PC-9 (cell line): ENCODE results near the gene ASPDH. TPM values are rescaled to one million over a fixed set of nuclear protein-coding genes. Genes with fewer than 3 reads are reported as not detected.
A peak's percentile ranks its signal among the peaks of the same experiment; 100 is the strongest.

ENCODE experiments used
- BruUV-seq: library from RNA; stranded (reverse); fragments of 400-500 nt; replicated peaks from 2 replicates; lab custom pipeline; 2021; lab: Mats Ljungman, UMichigan
- CTCF ChIA-PET: fragments of 300-600 bp; sonication (Branson Sonifier 250); formaldehyde crosslinking; loops from one replicate; lab custom pipeline; 2022; ENCODE audit warnings: antibody characterized with exemption; lab: Charles Lee
- POLR2A ChIA-PET: fragments of 300-600 bp; sonication (Branson Sonifier 250); formaldehyde crosslinking; loops from one replicate; lab custom pipeline; 2022; ENCODE audit warnings: antibody characterized with exemption; ENCODE audit not compliant: unreplicated experiment; lab: Charles Lee
- DNase-seq, 2 experiments: peaks; one replicate each; pipeline versions ENCODE4 v3.0.0 to v3.0.0-alpha.2; 2015 to 2022; ENCODE audit warnings: mixed read lengths in 1 of 2
- H2AFZ ChIP-seq: fragments of 200-600 bp; sonication (generic); 2 replicates; pipeline ENCODE4 v1.8.1; 2017; ENCODE audit warnings: antibody characterized with exemption
- H3F3A ChIP-seq: fragments of 200-600 bp; sonication (generic); 2 replicates; pipeline ENCODE4 v1.8.1; 2017; ENCODE audit warnings: antibody characterized with exemption, mild to moderate bottlenecking, low read depth; ENCODE audit not compliant: insufficient read depth
- H3K27ac ChIP-seq: fragments of 200-600 bp; sonication (generic); 2 replicates; pipeline ENCODE4 v1.6.1; 2016; ENCODE audit warnings: mixed run types
- H3K27me3 ChIP-seq: fragments of 200-600 bp; sonication (generic); 2 replicates; pipeline ENCODE4 v1.6.1; 2016; ENCODE audit warnings: low read depth, mixed run types; ENCODE audit not compliant: insufficient read depth
- H3K36me3 ChIP-seq: fragments of 200-600 bp; sonication (generic); 2 replicates; pipeline ENCODE4 v1.6.1; 2016; ENCODE audit warnings: low read depth, mixed run types
- H3K4me1 ChIP-seq: fragments of 200-600 bp; sonication (generic); replicated peaks from 2 replicates; pipeline ENCODE4 v1.6.1; 2016; ENCODE audit warnings: mixed run types; ENCODE audit not compliant: insufficient read depth
- H3K4me2 ChIP-seq: fragments of 200-600 bp; sonication (generic); 2 replicates; pipeline ENCODE4 v1.6.1; 2017; ENCODE audit warnings: mixed run types
- H3K4me3 ChIP-seq: fragments of 200-600 bp; sonication (generic); 2 replicates; pipeline ENCODE4 v1.6.1; 2016; ENCODE audit warnings: mixed run types
- H3K79me2 ChIP-seq: fragments of 200-600 bp; sonication (generic); 2 replicates; pipeline ENCODE4 v1.6.1; 2017; ENCODE audit warnings: low read depth, mixed run types
- H3K9me2 ChIP-seq: fragments of 200-600 bp; sonication (generic); 2 replicates; pipeline ENCODE4 v1.8.1; 2017; ENCODE audit warnings: mild to moderate bottlenecking; ENCODE audit not compliant: insufficient read depth
- H3K9me3 ChIP-seq: fragments of 200-600 bp; sonication (generic); 2 replicates; pipeline ENCODE4 v1.8.1; 2016; ENCODE audit warnings: low read depth; ENCODE audit not compliant: insufficient read depth
- H4K20me1 ChIP-seq: fragments of 200-600 bp; sonication (generic); 2 replicates; pipeline ENCODE4 v1.8.1; 2017; ENCODE audit not compliant: insufficient read depth
- CTCF ChIP-seq: fragments of 200-600 bp; sonication (generic); conservative IDR thresholded peaks from 2 replicates; pipeline ENCODE4 v1.6.1; 2017; ENCODE audit warnings: mixed run types, antibody characterized with exemption, mild to moderate bottlenecking, moderate library complexity
- EZH2 ChIP-seq: fragments of 200-600 bp; sonication (generic); IDR thresholded peaks from 2 replicates; pipeline ENCODE4 v1.8.0; 2017; ENCODE audit warnings: antibody characterized with exemption, low read depth
- intact Hi-C: fragments of 100-400 bp; cut with micrococcal nuclease; formaldehyde crosslinking; loops from one replicate; pipeline ENCODE4 v1.10.0; 2022; ENCODE audit not compliant: unreplicated experiment
- total RNA-seq: library from RNA; stranded (reverse); gene quantifications from 2 replicates; pipeline ENCODE4 v1.2.3, GENCODE V29; 2021

Gene ASPDH
- total RNA-seq, 1 experiment from 2014 or later = not detected

- H3K27me3 ChIP-seq = peaks cover 22% of the 10 kb centered on the region
- H3F3A ChIP-seq = no peaks in the 10 kb centered on the region
- no peak overlapping the region for H3K4me3 ChIP-seq
- no TSS peak for BruUV-seq
- no peak overlapping the region for H3K4me2 ChIP-seq
- H2AFZ ChIP-seq = no peak overlapping the region
- no peak overlapping the region for H3K27ac ChIP-seq
- H3K79me2 ChIP-seq = no peaks in the 10 kb centered on the region
- H3K36me3 ChIP-seq = no peaks in the 10 kb centered on the region
- TF ChIP-seq CTCF (no peak), EZH2 (no peak)
- H4K20me1 ChIP-seq = no peaks in the 10 kb centered on the region
- no peak for DNase-seq
- intact Hi-C loops = no loop called here
- H3K4me1 ChIP-seq = no peaks in the 10 kb centered on the region
- POLR2A ChIA-PET = no interaction called here
- no peaks in the 10 kb centered on the region for H3K9me2 ChIP-seq
- CTCF ChIA-PET = no interaction called here
- no peaks in the 10 kb centered on the region; the same call in 1 of the 2 replicates for H3K9me3 ChIP-seq
Observed at GRCh38 chr19:50520822-50521465, 7.2 kb upstream of the ASPDH start.

- no peaks in the 10 kb centered on the region for H4K20me1 ChIP-seq
- no peak overlapping the region for H3K4me3 ChIP-seq
- no peak overlapping the region for H3K4me2 ChIP-seq
- H3K27me3 ChIP-seq = peaks cover 6% of the 10 kb centered on the region; the same call in 1 of the 2 replicates
- no peak overlapping the region for H2AFZ ChIP-seq
- H3K27ac ChIP-seq = no peak overlapping the region
- ChIA-PET CTCF (no interaction called here), POLR2A (no interaction called here)
- H3K9me3 ChIP-seq = no peaks in the 10 kb centered on the region; the same call in 1 of the 2 replicates
- no peaks in the 10 kb centered on the region for H3K36me3 ChIP-seq
- no peak for TF ChIP-seq CTCF
- TF ChIP-seq EZH2 = no peak
- H3F3A ChIP-seq = no peaks in the 10 kb centered on the region
- no peaks in the 10 kb centered on the region for H3K79me2 ChIP-seq
- no peak for DNase-seq
- H3K4me1 ChIP-seq = no peaks in the 10 kb centered on the region
- BruUV-seq = no TSS peak
- intact Hi-C loops = no loop called here
- no peaks in the 10 kb centered on the region for H3K9me2 ChIP-seq
Observed at GRCh38 chr19:50519006-50519575, 5.4 kb upstream of the ASPDH start.

- Histone ChIP-seq H4K20me1 (no peaks in the 10 kb centered on the region), H3F3A (no peaks in the 10 kb centered on the region), H2AFZ (no peak overlapping the region), H3K9me3 (no peaks in the 10 kb centered on the region; the same call in 1 of the 2 replicates), H3K79me2 (no peaks in the 10 kb centered on the region), H3K4me2 (no peak overlapping the region), H3K9me2 (no peaks in the 10 kb centered on the region), H3K27ac (no peak overlapping the region), H3K4me1 (no peaks in the 10 kb centered on the region), H3K36me3 (no peaks in the 10 kb centered on the region), H3K27me3 (peaks cover 6% of the 10 kb centered on the region; the same call in 1 of the 2 replicates), H3K4me3 (no peak overlapping the region)
- ChIA-PET CTCF (no interaction called here), POLR2A (no interaction called here)
- TF ChIP-seq CTCF (peak; percentile 43; the same call in 1 of the 2 replicates), EZH2 (no peak)
- intact Hi-C loops = no loop called here
- DNase-seq = no peak
- no TSS peak for BruUV-seq
Observed at GRCh38 chr19:50518091-50519005, 4.6 kb upstream of the ASPDH start.
